Measurements from ENCODE around the gene C2CD2.
"Not testable (repeated sequence)": the region's sequence is repeated elsewhere in the genome, so short reads cannot be mapped to it uniquely, and the experiment has no call there.

Gene C2CD2

DNA sequence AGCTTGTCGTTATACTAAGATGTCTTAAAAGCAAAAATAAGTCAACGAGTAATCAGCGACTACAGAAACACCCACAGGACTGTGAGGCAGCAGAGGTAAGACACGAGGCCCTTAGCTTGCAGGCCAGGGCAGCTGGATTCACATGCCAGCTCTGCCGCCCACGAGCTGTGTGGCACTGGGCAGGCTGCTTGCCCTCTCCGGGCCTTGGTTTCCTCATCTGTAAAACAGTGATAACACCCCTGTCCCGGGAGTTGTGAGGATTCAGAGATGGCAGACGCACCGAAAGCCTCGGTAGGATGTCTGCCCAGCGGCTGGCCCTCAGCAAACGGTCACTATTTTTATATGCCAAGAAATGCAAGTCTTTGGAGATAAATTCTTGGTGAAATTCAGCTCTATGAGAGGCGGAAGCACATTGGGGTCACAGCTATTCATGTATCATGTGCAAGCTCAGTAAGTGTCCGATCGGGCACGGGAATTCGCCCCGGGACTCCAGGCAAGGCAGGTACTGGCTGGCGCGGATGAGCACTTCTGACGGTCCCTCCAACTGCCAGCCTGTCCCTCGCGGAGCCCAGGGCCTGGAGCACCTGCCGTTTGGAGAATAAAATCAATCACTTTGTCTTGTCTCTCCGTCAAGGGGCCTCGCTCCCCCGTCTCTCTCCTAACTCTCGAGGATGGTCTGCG is 1.1 kb downstream of the C2CD2 start:
- TF ChIP-seq, protein P1, sequence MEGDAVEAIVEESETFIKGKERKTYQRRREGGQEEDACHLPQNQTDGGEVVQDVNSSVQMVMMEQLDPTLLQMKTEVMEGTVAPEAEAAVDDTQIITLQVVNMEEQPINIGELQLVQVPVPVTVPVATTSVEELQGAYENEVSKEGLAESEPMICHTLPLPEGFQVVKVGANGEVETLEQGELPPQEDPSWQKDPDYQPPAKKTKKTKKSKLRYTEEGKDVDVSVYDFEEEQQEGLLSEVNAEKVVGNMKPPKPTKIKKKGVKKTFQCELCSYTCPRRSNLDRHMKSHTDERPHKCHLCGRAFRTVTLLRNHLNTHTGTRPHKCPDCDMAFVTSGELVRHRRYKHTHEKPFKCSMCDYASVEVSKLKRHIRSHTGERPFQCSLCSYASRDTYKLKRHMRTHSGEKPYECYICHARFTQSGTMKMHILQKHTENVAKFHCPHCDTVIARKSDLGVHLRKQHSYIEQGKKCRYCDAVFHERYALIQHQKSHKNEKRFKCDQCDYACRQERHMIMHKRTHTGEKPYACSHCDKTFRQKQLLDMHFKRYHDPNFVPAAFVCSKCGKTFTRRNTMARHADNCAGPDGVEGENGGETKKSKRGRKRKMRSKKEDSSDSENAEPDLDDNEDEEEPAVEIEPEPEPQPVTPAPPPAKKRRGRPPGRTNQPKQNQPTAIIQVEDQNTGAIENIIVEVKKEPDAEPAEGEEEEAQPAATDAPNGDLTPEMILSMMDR (IDR thresholded peaks at IDR 0.05; ENCODE audit: insufficient read depth, low read depth, low read length, missing control alignments), result no peak
- peak overlapping the region; percentile 43 for H3K4me3 ChIP-seq (ENCODE audit: low read length)
- DNase-seq (ENCODE audit: low read depth), result no peak

DNA sequence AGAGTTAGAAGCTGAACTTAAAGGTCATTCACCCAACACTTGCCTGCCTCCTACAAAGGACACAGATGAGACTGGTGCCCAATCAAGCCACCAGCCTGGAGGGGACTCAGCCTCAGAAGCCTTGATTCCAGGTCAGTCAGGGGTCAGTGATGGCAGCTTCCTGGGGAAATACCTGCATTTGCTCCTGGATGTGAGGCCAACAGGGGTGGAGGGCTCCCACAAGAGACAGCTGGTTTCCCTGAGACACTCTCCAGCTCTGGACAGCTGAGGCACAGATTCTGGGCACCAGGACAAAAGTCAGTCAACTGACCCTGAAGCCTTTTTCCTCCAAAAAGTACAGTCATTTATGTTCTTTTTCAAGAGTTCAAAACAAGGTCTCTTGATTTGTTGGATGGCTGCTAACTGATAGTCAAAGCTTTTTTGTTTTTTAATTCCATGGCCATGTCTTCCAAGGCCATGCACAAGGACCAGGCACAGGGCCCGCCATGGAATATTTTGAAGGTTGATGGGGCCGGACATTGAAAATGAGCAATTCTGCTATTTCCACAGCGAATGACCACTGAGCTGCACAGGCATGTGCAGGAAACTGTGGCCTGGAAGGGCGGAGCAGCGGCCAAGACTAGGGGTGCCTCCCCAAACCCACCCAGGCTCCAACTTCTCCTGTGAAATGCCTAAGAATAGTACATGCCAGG is 1.8 kb downstream of the C2CD2 start:
- no peak for DNase-seq (ENCODE audit: low read depth)
- TF ChIP-seq, protein P1 (IDR thresholded peaks at IDR 0.05; ENCODE audit: insufficient read depth, low read depth, low read length, missing control alignments), result no peak
- H3K4me3 ChIP-seq (ENCODE audit: low read length), result no peak overlapping the region

DNA sequence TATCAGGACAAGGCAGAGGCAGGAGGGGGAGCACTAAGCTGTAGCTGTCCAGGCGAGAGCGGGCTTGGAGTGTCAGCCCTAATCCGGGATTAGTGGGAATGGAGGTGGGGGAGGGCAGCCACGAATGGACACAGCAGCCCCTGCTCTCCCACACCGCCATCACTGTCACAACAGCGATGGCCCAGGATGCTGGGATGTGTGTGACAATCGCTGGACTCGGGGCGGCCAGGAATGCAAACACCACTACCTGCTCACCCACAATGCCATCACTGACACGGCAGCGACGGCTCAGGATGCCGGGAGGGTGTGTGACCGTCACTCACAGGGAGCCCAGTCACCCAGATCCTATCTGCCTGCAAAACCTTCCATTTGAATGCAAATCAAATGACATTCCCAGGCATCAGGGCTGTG is 2.9 kb downstream of the C2CD2 start:
- TF ChIP-seq, protein P1 (IDR thresholded peaks at IDR 0.05; ENCODE audit: insufficient read depth, low read depth, low read length, missing control alignments), result no peak
- no peak overlapping the region for H3K4me3 ChIP-seq (ENCODE audit: low read length)
- DNase-seq (ENCODE audit: low read depth), result no peak

DNA sequence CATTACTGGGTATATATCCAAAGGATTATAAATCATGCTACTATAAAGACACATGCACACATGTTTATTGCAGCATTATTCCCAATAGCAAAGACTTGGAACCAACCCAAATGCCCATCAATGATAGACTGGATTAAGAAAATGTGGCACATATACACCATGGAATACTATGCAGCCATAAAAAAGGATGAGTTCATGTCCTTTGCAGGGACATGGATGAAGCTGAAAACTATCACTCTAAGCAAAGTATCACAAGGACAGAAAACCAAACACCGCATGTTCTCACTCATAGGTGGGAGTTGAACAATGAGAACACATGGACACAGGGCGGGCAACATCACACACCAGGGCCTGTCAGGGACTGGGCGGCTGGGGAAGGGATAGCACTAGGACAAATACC is 4.2 kb downstream of the C2CD2 start:
- DNase-seq (ENCODE audit: low read depth); H3K4me3 ChIP-seq (ENCODE audit: low read length): not testable (repeated sequence)

DNA sequence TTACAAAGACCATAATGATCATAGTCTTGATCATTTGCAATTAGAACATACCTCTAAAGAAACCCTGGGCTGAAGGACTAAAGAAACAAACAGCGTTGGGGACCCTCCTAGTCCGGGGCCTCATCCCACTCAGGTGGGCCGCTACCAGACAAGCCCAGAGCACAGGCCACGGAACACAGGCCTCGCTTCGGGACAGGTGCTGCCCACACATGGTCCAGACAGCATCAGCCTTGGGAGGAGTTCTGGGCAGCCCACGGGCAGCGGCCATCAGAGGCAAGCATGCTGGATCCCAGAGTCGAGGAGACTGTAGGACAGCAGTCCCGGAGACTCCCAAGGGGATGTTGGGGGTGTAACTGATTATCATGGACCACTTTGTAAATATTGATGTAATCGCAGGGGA is 4.9 kb downstream of the C2CD2 start:
- no peak overlapping the region for H3K4me3 ChIP-seq (ENCODE audit: low read length)
- TF ChIP-seq, protein P1 (IDR thresholded peaks at IDR 0.05; ENCODE audit: insufficient read depth, low read depth, low read length, missing control alignments), result no peak

DNA sequence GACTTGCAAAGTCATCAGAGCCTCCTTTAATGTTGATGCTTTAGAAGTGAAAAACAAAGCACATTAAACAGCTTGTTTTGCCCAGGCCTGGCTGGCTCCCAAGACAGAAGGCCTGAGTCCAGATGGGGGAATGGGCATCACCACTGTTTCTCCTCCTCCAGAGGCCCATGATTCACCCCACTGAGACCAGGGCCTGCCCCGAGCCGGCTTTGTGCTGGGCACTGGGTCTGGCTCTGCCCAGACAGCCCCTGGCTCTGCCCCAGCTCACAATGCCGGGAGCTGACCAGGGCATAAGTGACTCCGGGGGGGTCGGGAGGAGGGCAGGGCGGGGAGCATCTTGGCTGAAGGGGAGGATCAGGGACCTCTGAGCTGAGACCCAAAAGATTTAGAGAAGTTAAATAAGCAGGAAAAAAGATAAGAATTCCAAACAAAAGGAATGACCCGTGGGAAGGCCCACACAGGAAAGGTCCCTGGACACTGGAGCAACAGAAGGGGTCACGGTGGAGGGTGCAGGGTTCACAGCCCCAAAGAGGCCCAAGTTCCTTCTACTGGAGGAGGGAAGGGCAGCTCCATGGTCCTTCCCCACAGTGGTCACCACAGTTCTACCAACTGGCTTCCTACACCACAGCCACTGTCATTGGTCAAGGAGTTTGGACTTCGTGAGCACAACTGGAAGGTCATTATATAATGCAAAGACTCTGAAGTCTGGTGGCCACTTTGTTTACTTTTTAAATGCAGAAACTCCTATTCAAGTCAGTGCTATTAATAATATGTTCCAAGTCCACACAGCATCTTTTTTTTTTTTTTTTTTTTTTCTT is 5.5 kb downstream of the C2CD2 start:
- DNase-seq (ENCODE audit: low read depth), result no peak
- no peak overlapping the region for H3K4me3 ChIP-seq (ENCODE audit: low read length)
- TF ChIP-seq, protein P1 (IDR thresholded peaks at IDR 0.05; ENCODE audit: insufficient read depth, low read depth, low read length, missing control alignments), result no peak

More for the DNA sequence above, 4.9 kb downstream of the C2CD2 start:
- no peak for DNase-seq (ENCODE audit: low read depth)

DNA sequence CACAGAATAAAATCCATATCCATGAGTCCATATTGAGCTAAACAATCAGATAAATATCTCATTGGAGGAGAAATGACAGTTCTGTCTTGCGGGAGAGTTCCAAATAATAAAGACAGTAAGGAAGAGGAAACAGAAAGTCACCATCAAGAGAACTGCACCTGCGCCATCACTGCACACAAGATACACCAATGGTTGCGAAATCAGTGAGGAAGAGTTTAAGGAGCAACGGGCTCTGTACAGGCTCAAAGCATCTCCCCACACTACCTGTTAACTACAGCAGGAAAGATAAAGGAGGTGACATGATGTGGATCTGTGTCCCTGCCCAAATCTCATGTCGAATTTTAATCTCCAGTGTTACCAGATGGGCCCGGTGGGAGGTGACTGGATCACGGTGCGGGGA is 7.8 kb downstream of the C2CD2 start:
- H3K4me3 ChIP-seq (ENCODE audit: low read length), result no peak overlapping the region
- TF ChIP-seq, protein P1 (IDR thresholded peaks at IDR 0.05; ENCODE audit: insufficient read depth, low read depth, low read length, missing control alignments), result no peak

More for the DNA sequence above, 7.8 kb downstream of the C2CD2 start:
- DNase-seq (ENCODE audit: low read depth), result no peak
